ENCODE results near the gene OPA1. TPM values are rescaled to one million over a fixed set of nuclear protein-coding genes. Genes with fewer than 3 reads are reported as not detected.

Gene OPA1
- total RNA-seq, 6 donors from 2014 or later, result 31.1 to 48.8 (median 42.5) TPM

DNA sequence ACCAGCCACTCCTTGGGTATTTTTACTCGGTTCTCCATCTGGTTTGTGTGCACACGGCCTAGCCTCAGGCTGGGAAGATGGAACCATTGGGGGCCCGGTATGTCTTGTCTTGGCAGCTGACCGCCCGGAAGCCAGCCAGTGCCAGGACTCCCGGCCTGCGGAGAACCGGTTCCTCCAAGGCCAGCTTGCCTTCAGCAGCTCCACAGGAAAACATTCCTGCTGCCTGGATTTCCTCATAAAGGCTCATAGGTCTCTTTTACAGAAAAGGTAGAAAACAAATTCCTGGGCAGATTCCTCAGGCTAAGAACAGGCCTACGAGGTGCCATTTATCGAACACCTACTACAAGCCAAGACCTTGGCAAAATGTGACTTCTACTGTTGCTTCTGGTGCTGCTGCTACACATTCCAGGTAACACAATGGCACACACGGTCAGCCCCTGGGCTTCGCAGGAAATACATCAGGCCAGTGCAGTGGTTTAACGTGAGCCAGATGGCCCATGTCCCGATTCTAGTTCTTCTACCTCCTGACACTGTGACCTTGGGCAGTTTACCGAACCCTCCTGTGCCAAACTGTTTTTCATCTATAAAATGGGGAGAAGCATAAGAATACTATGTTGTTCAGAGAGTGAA, 141.8 kb downstream of the OPA1 start:
- TF ChIP-seq EP300 (IDR thresholded peaks at IDR 0.05), result no peak
- TF ChIP-seq POLR2AphosphoS5 (IDR thresholded peaks at IDR 0.05), result no peak
- TF ChIP-seq POLR2A (IDR thresholded peaks at IDR 0.05), result no peak
- TF ChIP-seq, protein P1, sequence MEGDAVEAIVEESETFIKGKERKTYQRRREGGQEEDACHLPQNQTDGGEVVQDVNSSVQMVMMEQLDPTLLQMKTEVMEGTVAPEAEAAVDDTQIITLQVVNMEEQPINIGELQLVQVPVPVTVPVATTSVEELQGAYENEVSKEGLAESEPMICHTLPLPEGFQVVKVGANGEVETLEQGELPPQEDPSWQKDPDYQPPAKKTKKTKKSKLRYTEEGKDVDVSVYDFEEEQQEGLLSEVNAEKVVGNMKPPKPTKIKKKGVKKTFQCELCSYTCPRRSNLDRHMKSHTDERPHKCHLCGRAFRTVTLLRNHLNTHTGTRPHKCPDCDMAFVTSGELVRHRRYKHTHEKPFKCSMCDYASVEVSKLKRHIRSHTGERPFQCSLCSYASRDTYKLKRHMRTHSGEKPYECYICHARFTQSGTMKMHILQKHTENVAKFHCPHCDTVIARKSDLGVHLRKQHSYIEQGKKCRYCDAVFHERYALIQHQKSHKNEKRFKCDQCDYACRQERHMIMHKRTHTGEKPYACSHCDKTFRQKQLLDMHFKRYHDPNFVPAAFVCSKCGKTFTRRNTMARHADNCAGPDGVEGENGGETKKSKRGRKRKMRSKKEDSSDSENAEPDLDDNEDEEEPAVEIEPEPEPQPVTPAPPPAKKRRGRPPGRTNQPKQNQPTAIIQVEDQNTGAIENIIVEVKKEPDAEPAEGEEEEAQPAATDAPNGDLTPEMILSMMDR (IDR thresholded peaks at IDR 0.05), result no peak
- no peaks in the 10 kb centered on the region for H3K9me3 ChIP-seq
- H3K27ac ChIP-seq, result no peak overlapping the region
- peak in 1 of 2 donors; percentile 45 for DNase-seq
- ATAC-seq (ENCODE audit: low FRiP score in 2 of 2), result no peak
- no peak overlapping the region for H3K4me3 ChIP-seq
- no peaks in the 10 kb centered on the region for H3K27me3 ChIP-seq
- WGBS, 2 donors, result 88 to 92% methylated on average over 7 to 15 of the region's 15 CpGs
- no peaks in the 10 kb centered on the region for H3K36me3 ChIP-seq
- no peaks in the 10 kb centered on the region for H3K4me1 ChIP-seq

GRCh38 chr3:193735850-193736249, 142.8 kb downstream of the OPA1 start:
- Histone ChIP-seq H3K9me3 (no peaks in the 10 kb centered on the region), H3K27ac (no peak overlapping the region), H3K27me3 (no peaks in the 10 kb centered on the region), H3K4me1 (no peaks in the 10 kb centered on the region), H3K36me3 (no peaks in the 10 kb centered on the region), H3K4me3 (no peak overlapping the region)
- DNase-seq, result no peak
- no peak for ATAC-seq (ENCODE audit: low FRiP score in 2 of 2)
- TF ChIP-seq POLR2A (IDR thresholded peaks at IDR 0.05), result no peak
- no peak for TF ChIP-seq EP300 (IDR thresholded peaks at IDR 0.05)
- TF ChIP-seq POLR2AphosphoS5 (IDR thresholded peaks at IDR 0.05), result no peak
- TF ChIP-seq, protein P1 (IDR thresholded peaks at IDR 0.05), result no peak

GRCh38 chr3:193736616-193737015, 143.6 kb downstream of the OPA1 start:
- TF ChIP-seq EP300 (IDR thresholded peaks at IDR 0.05), result no peak
- no peak for TF ChIP-seq POLR2A (IDR thresholded peaks at IDR 0.05)
- TF ChIP-seq POLR2AphosphoS5 (IDR thresholded peaks at IDR 0.05), result no peak
- TF ChIP-seq, protein P1 (IDR thresholded peaks at IDR 0.05), result no peak
- 88 to 94% methylated on average over 7 to 8 of the region's 8 CpGs for WGBS, 2 donors
- ATAC-seq (ENCODE audit: low FRiP score in 2 of 2), result peak in 1 of 2 donors; percentile 25
- H3K36me3 ChIP-seq, result no peaks in the 10 kb centered on the region
- no peaks in the 10 kb centered on the region for H3K9me3 ChIP-seq
- H3K27me3 ChIP-seq, result no peaks in the 10 kb centered on the region
- no peaks in the 10 kb centered on the region for H3K4me1 ChIP-seq
- H3K27ac ChIP-seq, result no peak overlapping the region
- H3K4me3 ChIP-seq, result no peak overlapping the region
- DNase-seq, result peak in 1 of 2 donors; percentile 37

DNA sequence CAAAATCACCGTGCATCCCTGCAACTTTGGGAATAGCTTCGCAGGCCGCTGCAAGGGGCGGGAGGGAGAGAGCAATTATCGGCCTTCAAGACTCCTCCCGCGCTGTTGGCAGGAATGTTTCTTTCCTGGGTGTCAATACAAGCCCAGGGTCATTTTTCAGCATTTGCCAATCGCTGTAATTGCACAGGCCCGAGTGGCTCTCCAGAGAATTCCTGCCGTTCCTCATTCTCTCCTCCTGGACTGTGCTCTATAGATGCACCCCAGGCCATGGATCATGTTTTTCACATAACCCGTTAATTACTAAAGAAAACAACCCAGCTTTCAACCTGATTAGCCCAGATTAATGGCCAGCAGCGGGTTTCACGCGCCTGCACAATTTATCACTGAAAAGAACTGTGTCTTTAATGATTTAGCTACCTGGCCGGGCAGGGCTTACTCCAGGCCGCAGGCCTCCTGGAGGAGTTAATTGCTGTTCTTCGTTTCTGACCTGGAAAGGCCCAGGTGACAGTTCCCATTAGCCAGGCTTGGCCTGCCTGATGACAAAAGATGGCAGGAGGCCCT, 144.3 kb downstream of the OPA1 start:
- no peaks in the 10 kb centered on the region for H3K27me3 ChIP-seq
- ATAC-seq (ENCODE audit: low FRiP score in 2 of 2) (no peak), DNase-seq (no peak)
- H3K9me3 ChIP-seq, result no peaks in the 10 kb centered on the region
- 72 to 79% methylated on average over 16 to 17 of the region's 17 CpGs for WGBS, 2 donors
- H3K4me3 ChIP-seq, result no peak overlapping the region
- no peaks in the 10 kb centered on the region for H3K4me1 ChIP-seq
- H3K36me3 ChIP-seq, result no peaks in the 10 kb centered on the region
- no peak overlapping the region for H3K27ac ChIP-seq
- TF ChIP-seq POLR2A (IDR thresholded peaks at IDR 0.05) (no peak), EP300 (IDR thresholded peaks at IDR 0.05) (no peak), POLR2AphosphoS5 (IDR thresholded peaks at IDR 0.05) (no peak)
- TF ChIP-seq, protein P1 (IDR thresholded peaks at IDR 0.05), result no peak

- ATAC-seq (ENCODE audit: low FRiP score in 2 of 2) (no peak), DNase-seq (no peak)
- peaks cover 0 to 16% (median 0%) of the 10 kb centered on the region in 4 donors for H3K4me1 ChIP-seq
- no peak for TF ChIP-seq EP300 (IDR thresholded peaks at IDR 0.05)
- no peak for TF ChIP-seq POLR2AphosphoS5 (IDR thresholded peaks at IDR 0.05)
- TF ChIP-seq, protein P1 (IDR thresholded peaks at IDR 0.05), result no peak
- TF ChIP-seq POLR2A (IDR thresholded peaks at IDR 0.05), result no peak
- no peak overlapping the region for H3K27ac ChIP-seq
- no peaks in the 10 kb centered on the region for H3K36me3 ChIP-seq
- no peaks in the 10 kb centered on the region for H3K27me3 ChIP-seq
- WGBS, 2 donors, result 71 to 80% methylated on average over 4 of the region's 4 CpGs
- H3K9me3 ChIP-seq, result no peaks in the 10 kb centered on the region
- no peak overlapping the region for H3K4me3 ChIP-seq
Measured at GRCh38 chr3:193742628-193743027, 149.6 kb downstream of the OPA1 start.
